ENCODE measurements around the gene PLPP1.

Gene PLPP1

GRCh38 chr5:55535199-55535905 is 588 bp upstream of the PLPP1 start:
- H3K36me3 ChIP-seq (replicated peaks) = no peaks in the 10 kb centered on the region
- no peak for TF ChIP-seq CTCF (IDR thresholded peaks at IDR 0.05; ENCODE audit: low read depth, low read length, missing control alignments)
- no peaks in the 10 kb centered on the region for H3K27me3 ChIP-seq (replicated peaks)
- peak overlapping the region; percentile 76 for H3K27ac ChIP-seq
- in situ Hi-C loops (cut with HindIII; ENCODE audit: low pct_ligation_motif_present, low sequenced_read_pairs) = no loop called here
- H3K4me3 ChIP-seq (ENCODE audit: low read depth, low read length) = peak overlapping the region; percentile 84
- no peak for DNase-seq

DNA sequence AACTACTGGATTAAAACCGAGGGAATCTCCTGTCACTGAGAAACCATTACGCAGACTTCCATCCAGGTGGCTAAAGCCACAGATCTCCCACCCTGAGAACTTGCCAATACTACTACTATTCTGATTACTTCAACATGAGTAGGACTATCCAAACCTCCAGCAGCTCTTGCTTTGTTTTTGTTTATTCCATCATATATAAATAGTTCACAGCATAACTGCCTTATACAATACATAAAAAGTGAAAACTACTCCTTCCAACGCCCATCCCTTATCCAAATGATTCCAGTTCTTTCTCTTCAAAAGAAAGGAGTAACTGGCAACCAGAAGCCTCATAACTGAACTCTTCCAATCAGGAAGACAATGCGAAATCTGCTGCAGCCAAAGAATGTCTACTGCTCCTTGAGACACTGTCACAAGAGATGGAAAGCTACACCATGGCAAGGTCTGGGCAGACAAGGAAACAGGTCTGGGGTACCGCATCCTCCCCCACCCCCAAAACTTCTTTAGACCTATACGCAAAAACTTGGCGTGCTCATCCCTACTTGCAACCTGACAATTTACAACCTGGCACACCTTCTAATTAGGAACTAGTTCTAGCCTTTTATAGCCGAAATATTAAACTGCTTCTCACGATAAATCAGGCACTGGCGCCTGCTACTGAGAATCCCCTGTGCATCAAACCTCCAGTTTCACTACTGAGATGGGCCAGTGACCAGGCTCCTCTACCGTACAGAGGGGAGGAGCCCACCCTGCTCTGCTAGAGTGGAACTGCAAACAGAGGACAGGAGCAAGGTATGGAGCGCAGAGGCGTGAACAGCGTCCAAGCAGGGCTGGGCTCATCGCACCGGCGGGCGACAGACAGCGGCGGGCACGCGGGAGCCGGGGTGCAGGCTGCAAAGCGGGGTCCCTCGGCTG is 986 bp downstream of the PLPP1 start:
- peak overlapping the region; percentile 84 for H3K4me3 ChIP-seq (ENCODE audit: low read depth, low read length)
- TF ChIP-seq CTCF (IDR thresholded peaks at IDR 0.05; ENCODE audit: low read depth, low read length, missing control alignments) = no peak
- no peaks in the 10 kb centered on the region for H3K27me3 ChIP-seq (replicated peaks)
- peak; percentile 44 for DNase-seq
- in situ Hi-C loops (cut with HindIII; ENCODE audit: low pct_ligation_motif_present, low sequenced_read_pairs) = no loop called here
- H3K27ac ChIP-seq = no peak overlapping the region
- no peaks in the 10 kb centered on the region for H3K36me3 ChIP-seq (replicated peaks)

DNA sequence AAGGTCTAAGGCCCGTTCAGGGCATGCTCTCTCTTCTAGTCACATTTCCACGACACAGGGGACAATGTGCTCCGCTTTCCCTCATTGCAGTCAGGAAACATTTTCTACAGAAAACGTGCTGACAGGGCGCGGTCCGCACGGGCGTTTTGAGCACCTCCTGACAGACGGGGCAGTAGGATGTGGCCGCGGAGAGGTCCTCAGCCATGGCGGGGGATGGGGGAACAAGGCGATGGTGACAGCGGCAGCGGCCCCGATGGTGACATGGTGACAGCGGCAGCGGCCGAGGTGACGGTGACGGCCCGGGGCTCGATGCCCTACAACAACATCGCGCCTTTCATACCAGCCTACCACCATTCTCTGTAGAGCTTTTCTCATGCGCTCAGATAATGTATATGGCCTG is 4.1 kb downstream of the PLPP1 start:
- no peak for DNase-seq
- no peaks in the 10 kb centered on the region for H3K36me3 ChIP-seq (replicated peaks)
- H3K27me3 ChIP-seq (replicated peaks) = no peaks in the 10 kb centered on the region
- no peak for TF ChIP-seq CTCF (IDR thresholded peaks at IDR 0.05; ENCODE audit: low read depth, low read length, missing control alignments)
- in situ Hi-C loops (cut with HindIII; ENCODE audit: low pct_ligation_motif_present, low sequenced_read_pairs) = no loop called here
- no peak overlapping the region for H3K4me3 ChIP-seq (ENCODE audit: low read depth, low read length)
- H3K27ac ChIP-seq = no peak overlapping the region

DNA sequence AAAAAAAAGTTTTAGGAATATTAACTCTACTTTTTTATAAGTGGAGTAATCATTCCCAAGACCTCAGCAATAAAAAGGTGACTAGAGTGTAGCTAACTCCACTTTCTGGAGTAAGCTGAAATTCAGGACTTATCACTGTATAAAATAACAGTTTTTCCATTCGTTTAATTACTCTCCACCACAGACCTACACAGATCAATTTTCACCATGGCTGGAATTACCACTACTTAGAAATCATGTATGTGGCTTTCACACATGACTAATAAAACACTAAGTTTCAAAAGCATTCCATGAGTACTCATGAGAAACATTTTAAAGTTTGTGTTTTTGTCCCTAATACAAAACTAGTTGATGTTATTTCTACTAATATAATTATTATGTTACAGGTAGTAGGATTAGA is 9.9 kb downstream of the PLPP1 start:
- TF ChIP-seq CTCF (IDR thresholded peaks at IDR 0.05; ENCODE audit: low read depth, low read length, missing control alignments) = no peak
- in situ Hi-C loops (cut with HindIII; ENCODE audit: low pct_ligation_motif_present, low sequenced_read_pairs) = no loop called here

DNA sequence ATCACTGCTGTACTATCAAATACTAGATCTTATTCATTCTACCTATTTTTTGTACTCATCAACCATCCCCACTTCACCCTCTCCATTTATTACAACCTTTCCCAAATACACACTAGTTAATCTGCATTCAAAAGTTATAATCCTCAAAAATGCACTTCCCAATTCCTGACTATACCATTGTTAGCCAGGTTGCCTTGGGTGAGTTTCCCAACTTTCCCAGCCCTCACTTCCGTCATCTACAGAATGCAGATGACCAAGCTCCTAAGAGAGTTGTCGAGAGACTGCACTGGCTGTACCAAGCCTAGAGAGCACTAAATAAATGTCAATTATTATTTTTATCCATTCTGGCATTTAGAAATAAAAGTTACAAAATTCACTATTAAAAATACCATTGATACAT is 11.5 kb downstream of the PLPP1 start:
- Histone ChIP-seq H3K4me3 (ENCODE audit: low read depth, low read length) (no peak overlapping the region), H3K27me3 (replicated peaks) (no peaks in the 10 kb centered on the region), H3K27ac (no peak overlapping the region), H3K36me3 (replicated peaks) (no peaks in the 10 kb centered on the region)
- in situ Hi-C loops (cut with HindIII; ENCODE audit: low pct_ligation_motif_present, low sequenced_read_pairs) = no loop called here
- DNase-seq = no peak
- TF ChIP-seq CTCF (IDR thresholded peaks at IDR 0.05; ENCODE audit: low read depth, low read length, missing control alignments) = no peak

More for the DNA sequence above, 9.9 kb downstream of the PLPP1 start:
- no peaks in the 10 kb centered on the region for H3K36me3 ChIP-seq (replicated peaks)
- H3K27me3 ChIP-seq (replicated peaks) = no peaks in the 10 kb centered on the region
- no peak for DNase-seq
- H3K27ac ChIP-seq = no peak overlapping the region
- no peak overlapping the region for H3K4me3 ChIP-seq (ENCODE audit: low read depth, low read length)
